HEK293 (cell line): ENCODE results near the gene NHSL2.
"Not testable (repeated sequence)": the region's sequence is repeated elsewhere in the genome, so short reads cannot be mapped to it uniquely, and the experiment has no call there.

Experiments used
- CTCF ChIA-PET: fragments of 350-600 bp; formaldehyde crosslinking; extraction: SDS; loops from one replicate; lab custom pipeline; 2021; ENCODE audit warnings: antibody characterized with exemption; lab: Yijun Ruan, JAX
- POLR2A ChIA-PET: fragments of 300-600 bp; formaldehyde crosslinking; extraction: SDS; loops from one replicate; lab custom pipeline; 2020; ENCODE audit warnings: antibody characterized with exemption, inconsistent platforms; lab: Yijun Ruan, JAX
- H3K27ac ChIP-seq: fragments of 200-500 bp; sonication (Bioruptor generic); 2 replicates; pipeline ENCODE4 v1.5.1; 2014; ENCODE audit warnings: low read depth, low read length, control low read depth, inconsistent platforms; ENCODE audit errors: extremely low read depth
- H3K36me3 ChIP-seq, 2 experiments: fragments of 200-500 bp in 1 of 2; sonication (Bioruptor generic) in 1 of 2; 1 replicate in 1 of 2; 2 replicates in 1 of 2; pipeline ENCODE4 v1.5.1; 2014 to 2017; ENCODE audit warnings: inconsistent platforms in 2 of 2, low read length in 2 of 2; ENCODE audit not compliant: control insufficient read depth in 2 of 2, insufficient read depth in 1 of 2
- H3K4me1 ChIP-seq: fragments of 200-500 bp; sonication (Bioruptor generic); 2 replicates; pipeline ENCODE4 v1.5.1; 2014; ENCODE audit warnings: mild to moderate bottlenecking, low read length, inconsistent platforms; ENCODE audit not compliant: control insufficient read depth, insufficient read depth
- H3K4me3 ChIP-seq: 2 replicates; pipeline ENCODE4 v1.5.1; 2011; ENCODE audit warnings: low read depth, mild to moderate bottlenecking, control low read depth, low read length, moderate library complexity
- H3K9me3 ChIP-seq: fragments of 200-500 bp; sonication (Bioruptor generic); 2 replicates; pipeline ENCODE4 v1.5.1; 2014; ENCODE audit warnings: low read depth, low read length, inconsistent platforms; ENCODE audit not compliant: control insufficient read depth, insufficient read depth
- EGR2 ChIP-seq: fragments of 450-650 bp; formaldehyde crosslinking; IDR thresholded peaks from 2 replicates; pipeline ENCODE4 v1.5.1; 2016; ENCODE audit warnings: low read depth, missing biosample characterization, missing genetic modification characterization
- FEZF1 ChIP-seq: fragments of 450-650 bp; formaldehyde crosslinking; IDR thresholded peaks from 2 replicates; pipeline ENCODE4 v1.5.1; 2016; ENCODE audit warnings: missing biosample characterization, missing genetic modification characterization
- HOXA7 ChIP-seq: sonication (generic); formaldehyde crosslinking; IDR thresholded peaks from 2 replicates; pipeline ENCODE4 v1.8.1; 2022; ENCODE audit warnings: missing genetic modification reagents, borderline replicate concordance
- PRDM1 ChIP-seq: fragments of 450-650 bp; formaldehyde crosslinking; IDR thresholded peaks from 2 replicates; pipeline ENCODE4; 2016; ENCODE audit warnings: missing biosample characterization, missing genetic modification characterization
- REPIN1 ChIP-seq: fragments of 450-650 bp; formaldehyde crosslinking; IDR thresholded peaks from 2 replicates; pipeline ENCODE4 v1.5.1; 2017; ENCODE audit warnings: missing biosample characterization, missing genetic modification characterization, low read depth
- ZFP41 ChIP-seq: fragments of 450-650 bp; formaldehyde crosslinking; IDR thresholded peaks from 2 replicates; pipeline ENCODE4 v1.5.1; 2016; ENCODE audit warnings: missing biosample characterization, missing genetic modification characterization, borderline replicate concordance
- ZNF169 ChIP-seq: fragments of 450-650 bp; formaldehyde crosslinking; IDR thresholded peaks from 2 replicates; pipeline ENCODE4 v1.5.1; 2016; ENCODE audit warnings: missing biosample characterization, missing genetic modification characterization
- ZNF350 ChIP-seq: fragments of 450-650 bp; formaldehyde crosslinking; IDR thresholded peaks from 2 replicates; pipeline ENCODE4 v1.5.0; 2017; ENCODE audit warnings: missing biosample characterization, mild to moderate bottlenecking, missing genetic modification characterization
- ZNF37A ChIP-seq: fragments of 450-650 bp; IDR thresholded peaks from 2 replicates; pipeline ENCODE4 v1.5.1; 2018; ENCODE audit warnings: missing biosample characterization, missing genetic modification characterization
- ZNF473 ChIP-seq: fragments of 450-650 bp; formaldehyde crosslinking; IDR thresholded peaks from 2 replicates; pipeline ENCODE4 v1.5.1; 2017; ENCODE audit warnings: missing biosample characterization, missing genetic modification characterization
- ZNF521 ChIP-seq: fragments of 450-650 bp; formaldehyde crosslinking; IDR thresholded peaks from 2 replicates; pipeline ENCODE4 v1.5.1; 2017; ENCODE audit warnings: missing biosample characterization, mild to moderate bottlenecking, missing genetic modification characterization
- ZNF610 ChIP-seq: fragments of 450-650 bp; formaldehyde crosslinking; IDR thresholded peaks from 2 replicates; pipeline ENCODE4 v1.5.1; 2016; ENCODE audit warnings: missing biosample characterization, missing genetic modification characterization, borderline replicate concordance
- ZNF624 ChIP-seq: fragments of 450-650 bp; formaldehyde crosslinking; IDR thresholded peaks from 2 replicates; pipeline ENCODE4 v1.5.1; 2017; ENCODE audit warnings: missing biosample characterization, missing genetic modification characterization
- ZNF626 ChIP-seq: fragments of 450-650 bp; sonication (Bioruptor Pico); formaldehyde crosslinking; IDR thresholded peaks from 2 replicates; pipeline ENCODE4 v1.5.1; 2018; ENCODE audit warnings: missing biosample characterization, missing genetic modification characterization, inconsistent platforms
- ZNF654 ChIP-seq: fragments of 450-650 bp; formaldehyde crosslinking; IDR thresholded peaks from 2 replicates; pipeline ENCODE4 v1.5.1; 2016; ENCODE audit warnings: low read depth, missing biosample characterization, missing genetic modification characterization
- ZNF768 ChIP-seq: fragments of 450-650 bp; formaldehyde crosslinking; IDR thresholded peaks from 2 replicates; pipeline ENCODE4 v1.5.1; 2018; ENCODE audit warnings: missing biosample characterization, mild to moderate bottlenecking, missing genetic modification characterization
- ZNF776 ChIP-seq: fragments of 450-650 bp; formaldehyde crosslinking; IDR thresholded peaks from 2 replicates; pipeline ENCODE4 v1.5.0; 2017; ENCODE audit warnings: missing biosample characterization, missing genetic modification characterization, borderline replicate concordance
- ZSCAN23 ChIP-seq: fragments of 450-650 bp; formaldehyde crosslinking; IDR thresholded peaks from 2 replicates; pipeline ENCODE4 v1.5.1; 2016; ENCODE audit warnings: missing biosample characterization, missing genetic modification characterization
- TF ChIP-seq, protein P1 (sequence below): fragments of 450-650 bp; formaldehyde crosslinking; IDR thresholded peaks from 2 replicates; pipeline ENCODE4 v1.5.1; 2016; ENCODE audit warnings: missing biosample characterization, missing genetic modification characterization
- TF ChIP-seq, protein P2 (sequence below): fragments of 450-650 bp; formaldehyde crosslinking; IDR thresholded peaks from 2 replicates; pipeline ENCODE4 v1.5.1; 2017; ENCODE audit warnings: missing biosample characterization, missing genetic modification characterization

NHSL2 gene

DNA sequence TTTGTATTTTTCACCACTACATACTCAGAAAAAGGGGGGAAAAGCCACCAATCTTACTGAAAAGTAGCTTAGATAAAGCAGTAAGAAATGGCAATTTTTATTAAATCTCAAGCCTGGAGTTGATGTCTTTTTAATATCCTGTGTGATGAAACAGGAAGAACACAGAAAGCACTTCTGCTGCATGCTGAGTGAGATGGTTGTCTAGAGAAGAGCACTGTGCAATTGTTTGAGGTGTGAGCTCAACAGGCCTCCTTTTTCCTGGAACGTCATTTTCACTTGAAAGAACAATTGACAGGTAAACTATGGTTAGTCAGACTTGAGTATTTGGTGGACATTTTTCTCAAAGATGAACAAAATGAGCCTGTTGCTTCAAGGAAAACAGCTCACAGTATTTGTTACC, 147.2 kb downstream of the NHSL2 start:
- H3K36me3 ChIP-seq: no peaks in the 10 kb centered on the region
- no peak overlapping the region for H3K4me3 ChIP-seq
- no peaks in the 10 kb centered on the region for H3K4me1 ChIP-seq
- no peak overlapping the region for H3K27ac ChIP-seq
- H3K9me3 ChIP-seq: no peaks in the 10 kb centered on the region
- no peak for TF ChIP-seq ZNF610 (tag by site-specific recombination)
- TF ChIP-seq ZNF654 (tag by site-specific recombination): no peak
- no peak for TF ChIP-seq HOXA7 (CRISPR knock-in tag)
- TF ChIP-seq ZNF776 (tag by site-specific recombination): no peak
- TF ChIP-seq ZSCAN23 (tag by site-specific recombination): no peak
- TF ChIP-seq, protein P1, sequence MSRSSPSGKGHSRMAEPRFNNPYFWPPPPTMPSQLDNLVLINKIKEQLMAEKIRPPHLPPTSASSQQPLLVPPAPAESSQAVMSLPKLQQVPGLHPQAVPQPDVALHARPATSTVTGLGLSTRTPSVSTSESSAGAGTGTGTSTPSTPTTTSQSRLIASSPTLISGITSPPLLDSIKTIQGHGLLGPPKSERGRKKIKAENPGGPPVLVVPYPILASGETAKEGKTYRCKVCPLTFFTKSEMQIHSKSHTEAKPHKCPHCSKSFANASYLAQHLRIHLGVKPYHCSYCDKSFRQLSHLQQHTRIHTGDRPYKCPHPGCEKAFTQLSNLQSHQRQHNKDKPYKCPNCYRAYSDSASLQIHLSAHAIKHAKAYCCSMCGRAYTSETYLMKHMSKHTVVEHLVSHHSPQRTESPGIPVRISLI (tag by site-specific recombination): no peak
- TF ChIP-seq, protein P2, sequence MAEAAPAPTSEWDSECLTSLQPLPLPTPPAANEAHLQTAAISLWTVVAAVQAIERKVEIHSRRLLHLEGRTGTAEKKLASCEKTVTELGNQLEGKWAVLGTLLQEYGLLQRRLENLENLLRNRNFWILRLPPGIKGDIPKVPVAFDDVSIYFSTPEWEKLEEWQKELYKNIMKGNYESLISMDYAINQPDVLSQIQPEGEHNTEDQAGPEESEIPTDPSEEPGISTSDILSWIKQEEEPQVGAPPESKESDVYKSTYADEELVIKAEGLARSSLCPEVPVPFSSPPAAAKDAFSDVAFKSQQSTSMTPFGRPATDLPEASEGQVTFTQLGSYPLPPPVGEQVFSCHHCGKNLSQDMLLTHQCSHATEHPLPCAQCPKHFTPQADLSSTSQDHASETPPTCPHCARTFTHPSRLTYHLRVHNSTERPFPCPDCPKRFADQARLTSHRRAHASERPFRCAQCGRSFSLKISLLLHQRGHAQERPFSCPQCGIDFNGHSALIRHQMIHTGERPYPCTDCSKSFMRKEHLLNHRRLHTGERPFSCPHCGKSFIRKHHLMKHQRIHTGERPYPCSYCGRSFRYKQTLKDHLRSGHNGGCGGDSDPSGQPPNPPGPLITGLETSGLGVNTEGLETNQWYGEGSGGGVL: no peak
- TF ChIP-seq REPIN1: no peak
- no peak for TF ChIP-seq FEZF1 (tag by site-specific recombination)
- TF ChIP-seq ZNF350 (tag by site-specific recombination): no peak
- no peak for TF ChIP-seq ZNF626 (tag by site-specific recombination)
- no peak for TF ChIP-seq PRDM1 (tag by site-specific recombination)
- no peak for TF ChIP-seq ZNF473 (tag by site-specific recombination)
- TF ChIP-seq ZNF521: no peak
- TF ChIP-seq ZFP41 (tag by site-specific recombination): no peak
- no peak for TF ChIP-seq ZNF624
- TF ChIP-seq ZNF37A (tag by site-specific recombination): no peak
- TF ChIP-seq ZNF169 (tag by site-specific recombination): no peak
- TF ChIP-seq, all 188 proteins: peak for 0
- ChIA-PET CTCF (interaction anchor here (0.6 to 1.2 kb wide), 3 partner anchors 11 to 95 kb away, joined by 3 to 6 read pairs (median 3); no protein-coding TSS in a partner anchor), POLR2A (no interaction called here)

DNA sequence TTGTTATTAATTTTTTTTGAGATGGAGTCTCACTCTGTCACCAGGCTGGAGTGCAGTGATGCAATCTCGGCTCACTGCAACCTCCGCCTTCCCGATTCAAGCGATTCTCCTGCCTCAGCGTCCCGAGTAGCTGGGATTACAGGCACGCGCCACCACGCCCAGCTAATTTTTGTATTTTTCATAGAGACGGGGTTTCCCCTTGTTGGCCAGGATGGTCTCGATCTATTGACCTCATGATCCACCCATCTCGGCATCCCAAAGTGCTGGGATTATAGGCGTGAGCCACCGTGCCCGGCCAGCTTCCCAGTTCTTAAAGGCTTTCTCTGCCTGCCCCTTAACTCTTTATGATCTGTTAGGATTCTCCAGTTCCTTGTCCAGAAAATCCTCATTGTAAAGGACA, 147.7 kb downstream of the NHSL2 start:
- H3K27ac ChIP-seq, H3K4me1 ChIP-seq, H3K4me3 ChIP-seq, H3K36me3 ChIP-seq, H3K9me3 ChIP-seq, POLR2A ChIA-PET: not testable (repeated sequence)
- CTCF ChIA-PET: interaction anchor here (0.6 to 1.2 kb wide), 3 partner anchors 11 to 95 kb away, joined by 3 to 6 read pairs (median 3); no protein-coding TSS in a partner anchor

DNA sequence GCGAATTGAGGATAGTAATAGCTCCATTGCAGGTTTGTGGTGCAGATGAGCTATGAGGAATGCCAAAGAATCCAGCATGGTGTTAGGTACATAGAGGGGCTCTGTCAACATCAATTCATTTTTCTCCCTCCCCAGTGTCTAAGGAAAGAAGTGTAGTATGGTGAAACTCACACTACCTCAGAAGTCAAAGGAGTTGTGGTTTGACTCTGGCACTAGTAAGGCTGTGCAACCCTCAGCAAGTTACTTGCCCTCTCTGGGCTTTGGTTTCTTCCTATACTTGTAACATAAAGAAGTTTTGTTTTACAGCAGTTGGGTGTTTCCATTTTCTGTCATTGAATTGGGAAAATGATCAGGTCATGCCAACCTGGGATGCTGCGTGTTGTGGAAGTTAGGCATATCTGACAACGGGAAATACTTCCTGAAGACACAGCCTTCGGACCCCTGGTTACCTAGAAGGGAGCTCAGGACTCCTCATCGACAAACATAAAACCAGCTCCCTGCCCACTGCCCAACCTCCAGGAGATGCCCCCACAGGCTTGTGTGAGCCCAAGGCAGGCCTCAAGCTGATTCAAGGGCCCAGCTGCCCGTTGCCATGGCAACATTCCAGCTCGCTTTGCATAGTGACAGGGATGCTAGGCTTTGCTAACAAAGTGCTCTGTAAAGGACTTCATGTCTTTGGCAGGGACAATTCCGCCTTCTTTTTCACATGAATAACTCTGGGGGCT, 149.7 kb downstream of the NHSL2 start:
- POLR2A ChIA-PET: no interaction called here

More for the DNA sequence above, 149.7 kb downstream of the NHSL2 start:
- TF ChIP-seq ZNF768 (tag by site-specific recombination) (peak; percentile 73), EGR2 (tag by site-specific recombination) (no peak)
- TF ChIP-seq, all 188 proteins: peak for 1
- CTCF ChIA-PET: interaction anchor here (0.7 to 1.5 kb wide), 6 partner anchors 12 to 67 kb away, joined by 3 to 6 read pairs (median 4); no protein-coding TSS in a partner anchor
- no peaks in the 10 kb centered on the region for H3K9me3 ChIP-seq
- H3K27ac ChIP-seq: no peak overlapping the region
- H3K4me1 ChIP-seq: no peaks in the 10 kb centered on the region
- no peaks in the 10 kb centered on the region for H3K36me3 ChIP-seq
- no peak overlapping the region for H3K4me3 ChIP-seq
